ENCODE data around the gene CPSF4L. TPM values are rescaled to one million over a fixed set of nuclear protein-coding genes. Genes with fewer than 3 reads are reported as not detected.

The CPSF4L gene
- total RNA-seq, 1 donor from 2014 or later = not detected

- no peaks in the 10 kb centered on the region for H3K27me3 Mint-ChIP-seq (ENCODE audit: low read depth)
- no peak overlapping the region for H3K4me3 Mint-ChIP-seq (ENCODE audit: low read depth)
- H3K4me1 Mint-ChIP-seq (ENCODE audit: low read depth) = peaks cover 34% of the 10 kb centered on the region
- no peaks in the 10 kb centered on the region for H3K9me3 Mint-ChIP-seq
- DNase-seq (ENCODE audit: low spot score) = peak; percentile 33
- peaks cover 67% of the 10 kb centered on the region for H3K36me3 Mint-ChIP-seq (ENCODE audit: low read depth)
- intact Hi-C loops (cut with micrococcal nuclease) = loop anchor here (2.0 kb wide), 2 partner anchors 17 kb away; no protein-coding TSS in a partner anchor
- H3K27ac Mint-ChIP-seq = peak overlapping the region; percentile 69
Measured at GRCh38 chr17:73211745-73212144, 49.9 kb downstream of the CPSF4L start.

- Mint-ChIP-seq H3K9me3 (no peaks in the 10 kb centered on the region), H3K36me3 (ENCODE audit: low read depth) (peaks cover 67% of the 10 kb centered on the region), H3K27me3 (ENCODE audit: low read depth) (no peaks in the 10 kb centered on the region), H3K27ac (peak overlapping the region; percentile 42), H3K4me3 (ENCODE audit: low read depth) (no peak overlapping the region), H3K4me1 (ENCODE audit: low read depth) (peaks cover 26% of the 10 kb centered on the region)
- intact Hi-C loops (cut with micrococcal nuclease) = loop anchor here (2.0 kb wide), 2 partner anchors 15 to 19 kb away; no protein-coding TSS in a partner anchor
- no peak for DNase-seq (ENCODE audit: low spot score)
Measured at GRCh38 chr17:73210002-73210678, 51.5 kb downstream of the CPSF4L start.

DNA sequence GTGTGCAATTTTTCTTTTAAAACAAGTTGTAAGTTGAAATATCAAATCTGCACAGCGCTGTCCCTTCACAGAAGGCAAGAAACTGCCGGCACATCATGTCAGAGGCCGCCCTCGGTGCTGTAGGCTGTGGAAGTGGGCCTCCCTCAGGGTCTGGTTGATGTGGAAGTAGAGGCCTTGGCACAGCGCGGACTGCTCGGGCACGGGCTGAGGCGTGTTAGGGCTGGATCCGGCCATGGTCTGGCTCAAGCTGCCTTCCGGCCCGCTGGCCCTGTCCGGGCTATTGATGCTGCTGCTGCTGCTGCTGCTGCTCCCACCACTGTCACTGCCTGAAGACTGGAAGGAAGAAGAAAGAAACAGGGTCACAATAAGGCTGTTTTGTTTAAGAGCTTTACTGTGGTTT, 52.2 kb downstream of the CPSF4L start:
- H3K4me3 Mint-ChIP-seq (ENCODE audit: low read depth) = no peak overlapping the region
- no peaks in the 10 kb centered on the region for H3K27me3 Mint-ChIP-seq (ENCODE audit: low read depth)
- no peak overlapping the region for H3K27ac Mint-ChIP-seq
- intact Hi-C loops (cut with micrococcal nuclease) = no loop called here
- DNase-seq (ENCODE audit: low spot score) = no peak
- H3K4me1 Mint-ChIP-seq (ENCODE audit: low read depth) = peaks cover 25% of the 10 kb centered on the region
- H3K9me3 Mint-ChIP-seq = no peaks in the 10 kb centered on the region
- peaks cover 67% of the 10 kb centered on the region for H3K36me3 Mint-ChIP-seq (ENCODE audit: low read depth)

- no peak overlapping the region for H3K27ac Mint-ChIP-seq
- peaks cover 32% of the 10 kb centered on the region for H3K4me1 Mint-ChIP-seq (ENCODE audit: low read depth)
- DNase-seq (ENCODE audit: low spot score) = no peak
- no peak overlapping the region for H3K4me3 Mint-ChIP-seq (ENCODE audit: low read depth)
- no peaks in the 10 kb centered on the region for H3K9me3 Mint-ChIP-seq
- intact Hi-C loops (cut with micrococcal nuclease) = no loop called here
- no peaks in the 10 kb centered on the region for H3K27me3 Mint-ChIP-seq (ENCODE audit: low read depth)
- peaks cover 74% of the 10 kb centered on the region for H3K36me3 Mint-ChIP-seq (ENCODE audit: low read depth)
Measured at GRCh38 chr17:73208139-73208827, 53.4 kb downstream of the CPSF4L start.

DNA sequence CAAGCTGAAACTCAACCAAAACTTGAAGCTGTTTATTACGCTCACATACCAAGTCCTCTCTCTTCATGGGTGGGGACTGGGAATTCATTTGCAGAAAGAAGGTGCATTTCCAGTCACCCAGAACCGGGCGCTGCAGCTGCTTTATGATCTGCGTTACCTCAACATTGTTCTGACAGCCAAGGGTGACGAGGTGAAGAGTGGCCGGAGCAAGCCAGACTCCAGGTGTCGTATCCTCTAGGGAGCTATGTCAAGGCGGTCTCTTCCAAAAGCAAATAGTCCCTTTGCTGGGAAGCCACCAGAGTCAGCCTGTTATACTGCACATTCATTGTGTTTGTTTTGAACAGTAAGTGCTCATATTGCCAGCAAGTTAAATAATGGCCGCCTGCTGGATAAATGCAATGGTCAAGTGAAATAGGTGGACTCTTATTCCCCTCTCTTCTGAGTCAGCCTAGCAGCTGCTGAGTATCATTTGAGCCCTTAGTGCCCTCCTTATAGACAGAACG, 56.2 kb downstream of the CPSF4L start:
- peaks cover 91% of the 10 kb centered on the region for H3K36me3 Mint-ChIP-seq (ENCODE audit: low read depth)
- no peaks in the 10 kb centered on the region for H3K27me3 Mint-ChIP-seq (ENCODE audit: low read depth)
- H3K27ac Mint-ChIP-seq = no peak overlapping the region
- intact Hi-C loops (cut with micrococcal nuclease) = no loop called here
- H3K9me3 Mint-ChIP-seq = no peaks in the 10 kb centered on the region
- no peak for DNase-seq (ENCODE audit: low spot score)
- H3K4me1 Mint-ChIP-seq (ENCODE audit: low read depth) = peaks cover 28% of the 10 kb centered on the region
- H3K4me3 Mint-ChIP-seq (ENCODE audit: low read depth) = no peak overlapping the region

- H3K27ac Mint-ChIP-seq = peak overlapping the region; percentile 48
- no peak overlapping the region for H3K4me3 Mint-ChIP-seq (ENCODE audit: low read depth)
- peaks cover 93% of the 10 kb centered on the region for H3K36me3 Mint-ChIP-seq (ENCODE audit: low read depth)
- intact Hi-C loops (cut with micrococcal nuclease) = no loop called here
- no peaks in the 10 kb centered on the region for H3K27me3 Mint-ChIP-seq (ENCODE audit: low read depth)
- H3K9me3 Mint-ChIP-seq = no peaks in the 10 kb centered on the region
- no peak for DNase-seq (ENCODE audit: low spot score)
- H3K4me1 Mint-ChIP-seq (ENCODE audit: low read depth) = peaks cover 20% of the 10 kb centered on the region
Measured at GRCh38 chr17:73203788-73204479, 57.7 kb downstream of the CPSF4L start.

GRCh38 chr17:73203135-73203787, 58.4 kb downstream of the CPSF4L start:
- peaks cover 93% of the 10 kb centered on the region for H3K36me3 Mint-ChIP-seq (ENCODE audit: low read depth)
- no peak overlapping the region for H3K4me3 Mint-ChIP-seq (ENCODE audit: low read depth)
- no peak for DNase-seq (ENCODE audit: low spot score)

GRCh38 chr17:73201215-73202069, 60.2 kb downstream of the CPSF4L start:
- no peak for DNase-seq (ENCODE audit: low spot score)
- Mint-ChIP-seq H3K9me3 (no peaks in the 10 kb centered on the region), H3K36me3 (ENCODE audit: low read depth) (peaks cover 94% of the 10 kb centered on the region), H3K27me3 (ENCODE audit: low read depth) (no peaks in the 10 kb centered on the region), H3K4me3 (ENCODE audit: low read depth) (no peak overlapping the region), H3K4me1 (ENCODE audit: low read depth) (peaks cover 17% of the 10 kb centered on the region), H3K27ac (peak overlapping the region; percentile 7)
- intact Hi-C loops (cut with micrococcal nuclease) = no loop called here

More at GRCh38 chr17:73203135-73203787, 58.4 kb downstream of the CPSF4L start:
- H3K27me3 Mint-ChIP-seq (ENCODE audit: low read depth) = no peaks in the 10 kb centered on the region
- no peaks in the 10 kb centered on the region for H3K9me3 Mint-ChIP-seq
- H3K4me1 Mint-ChIP-seq (ENCODE audit: low read depth) = peaks cover 20% of the 10 kb centered on the region
- intact Hi-C loops (cut with micrococcal nuclease) = no loop called here
- peak overlapping the region; percentile 48 for H3K27ac Mint-ChIP-seq

- no peak overlapping the region for H3K27ac Mint-ChIP-seq
Measured at GRCh38 chr17:73200476-73200875, 61.2 kb downstream of the CPSF4L start.

GRCh38 chr17:73199751-73200317, 61.8 kb downstream of the CPSF4L start:
- intact Hi-C loops (cut with micrococcal nuclease) = no loop called here
- H3K9me3 Mint-ChIP-seq = no peaks in the 10 kb centered on the region
- peaks cover 90% of the 10 kb centered on the region for H3K36me3 Mint-ChIP-seq (ENCODE audit: low read depth)
- H3K27me3 Mint-ChIP-seq (ENCODE audit: low read depth) = no peaks in the 10 kb centered on the region
- no peak for DNase-seq (ENCODE audit: low spot score)
- H3K4me1 Mint-ChIP-seq (ENCODE audit: low read depth) = peaks cover 17% of the 10 kb centered on the region
- no peak overlapping the region for H3K27ac Mint-ChIP-seq
- no peak overlapping the region for H3K4me3 Mint-ChIP-seq (ENCODE audit: low read depth)

More at GRCh38 chr17:73200476-73200875, 61.2 kb downstream of the CPSF4L start:
- DNase-seq (ENCODE audit: low spot score) = no peak
- H3K4me3 Mint-ChIP-seq (ENCODE audit: low read depth) = no peak overlapping the region
- intact Hi-C loops (cut with micrococcal nuclease) = no loop called here
- H3K27me3 Mint-ChIP-seq (ENCODE audit: low read depth) = no peaks in the 10 kb centered on the region
- peaks cover 91% of the 10 kb centered on the region for H3K36me3 Mint-ChIP-seq (ENCODE audit: low read depth)
- H3K9me3 Mint-ChIP-seq = no peaks in the 10 kb centered on the region
- H3K4me1 Mint-ChIP-seq (ENCODE audit: low read depth) = peaks cover 17% of the 10 kb centered on the region

DNA sequence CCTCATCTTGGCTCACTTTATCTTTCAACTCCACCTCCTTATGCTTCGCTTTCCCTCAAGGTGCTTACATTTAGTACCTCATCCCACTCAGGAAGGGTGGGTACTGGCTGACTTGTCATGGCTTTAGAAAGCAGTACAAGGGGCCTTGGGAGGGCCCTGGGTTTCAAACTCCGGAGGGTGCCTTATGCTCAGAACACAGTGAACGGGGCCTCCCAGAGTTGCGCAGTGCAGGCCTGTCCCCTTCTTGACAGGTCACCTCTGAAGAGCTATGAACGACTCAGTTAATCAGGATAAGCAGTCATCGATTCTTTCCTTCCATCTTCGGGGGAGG, 62.8 kb downstream of the CPSF4L start:
- peaks cover 83% of the 10 kb centered on the region for H3K36me3 Mint-ChIP-seq (ENCODE audit: low read depth)
- peaks cover 14% of the 10 kb centered on the region for H3K4me1 Mint-ChIP-seq (ENCODE audit: low read depth)
- intact Hi-C loops (cut with micrococcal nuclease) = no loop called here
- no peak overlapping the region for H3K27ac Mint-ChIP-seq
- H3K4me3 Mint-ChIP-seq (ENCODE audit: low read depth) = no peak overlapping the region
- no peaks in the 10 kb centered on the region for H3K9me3 Mint-ChIP-seq
- no peak for DNase-seq (ENCODE audit: low spot score)
- no peaks in the 10 kb centered on the region for H3K27me3 Mint-ChIP-seq (ENCODE audit: low read depth)

Measured in activated T-helper 2 cell treated with anti-CD3 and anti-CD28 coated beads, Interferon-gamma antibody, Interleukin-2, Interleukin-4, amounts not matched to agents 10 μg/mL and 5 μg/mL and 100 μg/mL, durations not matched to agents 14 hours and 24 hours and 36 hours (primary cell).